HUES48 (cell line): Measurements from ENCODE around the gene ATIC.

Experiments
- H3K27ac ChIP-seq: one replicate; pipeline ENCODE4 v1.7.0; 2013; ENCODE audit warnings: low read depth, low read length, inconsistent platforms
- H3K27me3 ChIP-seq: 2 replicates; pipeline ENCODE4 v1.6.1; 2013; ENCODE audit warnings: mild to moderate bottlenecking, low read length; ENCODE audit not compliant: control insufficient read depth, insufficient read depth
- H3K36me3 ChIP-seq: 2 replicates; pipeline ENCODE4 v1.6.1; 2013; ENCODE audit warnings: low read length; ENCODE audit not compliant: control insufficient read depth, insufficient read depth
- H3K4me1 ChIP-seq: 2 replicates; pipeline ENCODE4 v1.6.1; 2013; ENCODE audit warnings: mild to moderate bottlenecking, low read length; ENCODE audit not compliant: control insufficient read depth, insufficient read depth
- H3K4me3 ChIP-seq: 2 replicates; pipeline ENCODE4 v1.5.1; 2013; ENCODE audit warnings: mild to moderate bottlenecking, low read depth, low read length
- H3K9ac ChIP-seq: 2 replicates; pipeline ENCODE4 v1.6.1; 2013; ENCODE audit warnings: mild to moderate bottlenecking, low read depth, low read length, moderate library complexity
- H3K9me3 ChIP-seq: 2 replicates; pipeline ENCODE4 v1.6.1; 2013; ENCODE audit warnings: low read length; ENCODE audit not compliant: control insufficient read depth, insufficient read depth

The ATIC gene

DNA sequence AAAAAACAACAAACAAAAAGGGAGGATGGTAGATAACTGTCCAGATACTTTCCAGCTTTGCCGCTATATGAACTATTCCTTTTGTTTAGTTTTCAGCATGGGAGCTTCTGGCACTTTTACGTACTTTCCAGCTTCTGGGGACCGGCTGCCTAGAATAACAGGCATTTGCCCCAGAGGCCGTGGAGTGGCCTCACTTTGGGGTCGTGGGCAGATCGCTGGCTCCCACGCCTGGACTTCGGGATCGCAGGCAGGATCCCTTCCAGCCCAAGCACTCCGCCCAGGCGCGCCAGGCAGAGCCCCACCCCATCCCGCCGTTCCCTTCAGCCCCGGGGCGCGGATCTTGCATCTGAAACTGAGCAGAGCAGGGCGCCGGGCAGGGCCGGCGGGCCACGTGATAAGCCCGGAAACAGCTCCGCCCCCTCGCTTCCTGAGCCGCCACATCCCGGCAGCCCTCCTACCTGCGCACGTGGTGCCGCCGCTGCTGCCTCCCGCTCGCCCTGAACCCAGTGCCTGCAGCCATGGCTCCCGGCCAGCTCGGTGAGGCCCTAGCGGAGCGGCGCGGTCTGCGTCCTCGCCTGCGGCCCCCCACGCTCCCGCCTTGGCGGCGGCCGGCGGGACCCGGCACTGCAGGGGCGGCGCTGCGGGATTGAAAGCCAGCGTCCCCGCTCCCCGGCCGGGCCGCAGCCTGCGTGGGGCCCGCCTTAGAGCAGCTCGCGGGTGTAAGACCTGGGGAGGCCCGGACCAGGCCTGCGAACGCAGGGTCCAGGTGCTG lies at the start of gene ATIC:
TSS of gene ATIC (plus strand) at position 435 of the 772 bp plus-strand sequence. CDS start at position 519, 84 bp downstream.
- Histone ChIP-seq H3K4me3 (peak within 1 kb of the TSS; percentile 88), H3K27me3 (no peaks in the 10 kb centered on the region), H3K4me1 (peaks cover 15% of the 10 kb centered on the region), H3K9me3 (no peaks in the 10 kb centered on the region), H3K27ac (peak within 1 kb of the TSS; percentile 71), H3K9ac (peak within 1 kb of the TSS; percentile 95), H3K36me3 (peaks cover 39% of the 10 kb centered on the region)

- H3K9ac ChIP-seq = no peak overlapping the region
- no peaks in the 10 kb centered on the region for H3K9me3 ChIP-seq
- no peak overlapping the region for H3K27ac ChIP-seq
- no peaks in the 10 kb centered on the region for H3K36me3 ChIP-seq
- H3K4me1 ChIP-seq = no peaks in the 10 kb centered on the region
- H3K27me3 ChIP-seq = no peaks in the 10 kb centered on the region
- no peak overlapping the region for H3K4me3 ChIP-seq
Observed at GRCh38 chr2:215262303-215262702, 49.6 kb upstream of the ATIC start.

DNA sequence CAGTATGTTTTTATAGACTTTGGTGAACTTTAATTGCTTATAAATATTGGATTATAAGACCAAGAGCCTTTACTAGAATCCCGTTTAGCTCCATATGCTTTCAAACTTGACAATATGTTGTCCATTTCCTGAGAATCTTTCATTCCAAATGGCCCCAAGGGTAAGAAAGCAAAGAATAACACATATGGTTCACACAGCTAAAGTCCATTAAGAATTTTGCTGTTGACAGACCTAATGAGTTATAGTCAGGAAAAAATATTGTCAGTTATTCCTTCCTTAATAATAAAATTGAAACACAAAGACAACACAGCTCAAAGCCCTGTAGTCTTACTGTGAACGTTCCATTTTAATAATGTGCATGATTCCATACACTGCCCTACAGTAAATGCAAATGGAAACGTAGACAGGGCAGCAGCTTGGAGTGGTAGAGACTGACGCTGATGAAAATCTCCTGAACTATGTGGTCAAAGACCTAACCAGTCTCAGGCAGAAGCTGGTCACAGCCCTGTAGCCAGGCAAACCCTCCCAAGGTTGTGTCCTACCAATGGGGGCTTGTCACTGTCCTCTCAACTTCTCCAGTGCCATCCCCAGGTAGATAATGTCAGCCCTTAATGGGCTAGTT lies 49.0 kb upstream of the ATIC start:
- no peaks in the 10 kb centered on the region for H3K36me3 ChIP-seq
- H3K27me3 ChIP-seq = no peaks in the 10 kb centered on the region
- H3K9me3 ChIP-seq = no peaks in the 10 kb centered on the region
- no peak overlapping the region for H3K4me3 ChIP-seq
- H3K27ac ChIP-seq = no peak overlapping the region
- no peak overlapping the region for H3K9ac ChIP-seq
- no peaks in the 10 kb centered on the region for H3K4me1 ChIP-seq

- H3K36me3 ChIP-seq = no peaks in the 10 kb centered on the region
- H3K4me1 ChIP-seq = peaks cover 1% of the 10 kb centered on the region; the same call in 1 of the 2 replicates
- H3K27me3 ChIP-seq = no peaks in the 10 kb centered on the region
- H3K9ac ChIP-seq = no peak overlapping the region
- no peaks in the 10 kb centered on the region for H3K9me3 ChIP-seq
- H3K27ac ChIP-seq = no peak overlapping the region
- no peak overlapping the region for H3K4me3 ChIP-seq
Observed at GRCh38 chr2:215264374-215264773, 47.5 kb upstream of the ATIC start.

GRCh38 chr2:215269397-215270117 lies 42.3 kb upstream of the ATIC start:
- Histone ChIP-seq H3K4me3 (no peak overlapping the region), H3K27ac (no peak overlapping the region), H3K9ac (no peak overlapping the region)

GRCh38 chr2:215270118-215270451 lies 41.8 kb upstream of the ATIC start:
- H3K9ac ChIP-seq = no peak overlapping the region
- H3K4me3 ChIP-seq = no peak overlapping the region
- H3K9me3 ChIP-seq = no peaks in the 10 kb centered on the region
- H3K27ac ChIP-seq = no peak overlapping the region
- H3K4me1 ChIP-seq = peaks cover 5% of the 10 kb centered on the region; the same call in 1 of the 2 replicates
- no peaks in the 10 kb centered on the region for H3K27me3 ChIP-seq
- no peaks in the 10 kb centered on the region for H3K36me3 ChIP-seq

More at GRCh38 chr2:215269397-215270117, 42.3 kb upstream of the ATIC start:
- H3K36me3 ChIP-seq = no peaks in the 10 kb centered on the region
- H3K9me3 ChIP-seq = no peaks in the 10 kb centered on the region
- H3K4me1 ChIP-seq = peaks cover 5% of the 10 kb centered on the region; the same call in 1 of the 2 replicates
- H3K27me3 ChIP-seq = no peaks in the 10 kb centered on the region

- Histone ChIP-seq H3K9ac (no peak overlapping the region), H3K4me3 (no peak overlapping the region), H3K4me1 (peaks cover 5% of the 10 kb centered on the region; the same call in 1 of the 2 replicates), H3K27ac (no peak overlapping the region), H3K9me3 (no peaks in the 10 kb centered on the region), H3K27me3 (no peaks in the 10 kb centered on the region), H3K36me3 (no peaks in the 10 kb centered on the region)
Observed at GRCh38 chr2:215271446-215271845, 40.4 kb upstream of the ATIC start.

- no peak overlapping the region for H3K27ac ChIP-seq
- no peaks in the 10 kb centered on the region for H3K27me3 ChIP-seq
- no peaks in the 10 kb centered on the region for H3K36me3 ChIP-seq
- no peak overlapping the region for H3K9ac ChIP-seq
- H3K4me3 ChIP-seq = no peak overlapping the region
- no peaks in the 10 kb centered on the region for H3K9me3 ChIP-seq
- peaks cover 5% of the 10 kb centered on the region; the same call in 1 of the 2 replicates for H3K4me1 ChIP-seq
Observed at GRCh38 chr2:215272918-215273317, 38.9 kb upstream of the ATIC start.

GRCh38 chr2:215274829-215275228 lies 37.0 kb upstream of the ATIC start:
- Histone ChIP-seq H3K36me3 (no peaks in the 10 kb centered on the region), H3K4me1 (no peaks in the 10 kb centered on the region; the same call in 1 of the 2 replicates), H3K27me3 (no peaks in the 10 kb centered on the region), H3K27ac (no peak overlapping the region), H3K9ac (no peak overlapping the region), H3K4me3 (no peak overlapping the region), H3K9me3 (no peaks in the 10 kb centered on the region)

GRCh38 chr2:215275824-215276223 lies 36.0 kb upstream of the ATIC start:
- Histone ChIP-seq H3K9ac (no peak overlapping the region), H3K36me3 (no peaks in the 10 kb centered on the region), H3K4me1 (no peaks in the 10 kb centered on the region), H3K27ac (no peak overlapping the region), H3K4me3 (no peak overlapping the region), H3K27me3 (no peaks in the 10 kb centered on the region), H3K9me3 (no peaks in the 10 kb centered on the region)

DNA sequence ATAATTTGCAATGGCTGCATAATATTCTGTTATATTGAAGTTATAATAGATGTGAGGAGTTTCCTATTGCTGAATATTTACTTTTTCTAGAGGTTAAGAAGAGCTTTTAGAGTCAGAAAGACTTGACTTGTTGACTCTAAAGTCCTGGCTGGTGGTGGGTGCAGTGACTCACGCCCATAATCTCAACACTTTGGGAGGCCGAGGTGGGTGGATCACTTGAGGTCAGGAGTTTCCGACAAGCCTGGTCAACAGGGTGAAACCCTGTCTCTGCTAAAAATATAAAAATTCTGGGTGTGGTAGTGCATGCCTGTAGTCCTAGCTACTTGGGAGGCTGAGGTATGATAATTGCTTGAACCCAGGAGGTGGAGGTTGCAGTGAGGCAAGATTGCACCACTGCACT lies 33.9 kb upstream of the ATIC start:
- H3K27ac ChIP-seq = no peak overlapping the region

More for the DNA sequence above, 33.9 kb upstream of the ATIC start:
- Histone ChIP-seq H3K36me3 (no peaks in the 10 kb centered on the region), H3K27me3 (no peaks in the 10 kb centered on the region), H3K4me1 (no peaks in the 10 kb centered on the region), H3K9me3 (no peaks in the 10 kb centered on the region), H3K9ac (no peak overlapping the region), H3K4me3 (no peak overlapping the region)
